ENCODE results near the gene TNNI2.

- TF ChIP-seq POLR2AphosphoS5 (IDR thresholded peaks at IDR 0.05) (no peak), CTCF (IDR thresholded peaks at IDR 0.05) (no peak), POLR2A (IDR thresholded peaks at IDR 0.05) (no peak), EP300 (IDR thresholded peaks at IDR 0.05) (no peak)
Measured at GRCh38 chr11:1834062-1834610, 4.6 kb upstream of the TNNI2 start.

Measured in gastroesophageal sphincter (tissue), 3 donors.